ENCODE results near the gene CEP290. TPM values are rescaled to one million over a fixed set of nuclear protein-coding genes. Genes with fewer than 3 reads are reported as not detected.
A peak's percentile ranks its signal among the peaks of the same experiment; 100 is the strongest.

CEP290 gene
- total and polyA plus RNA-seq, 7 experiments from 2014 or later: 4.4 to 29.5 (median 15.1) TPM

DNA sequence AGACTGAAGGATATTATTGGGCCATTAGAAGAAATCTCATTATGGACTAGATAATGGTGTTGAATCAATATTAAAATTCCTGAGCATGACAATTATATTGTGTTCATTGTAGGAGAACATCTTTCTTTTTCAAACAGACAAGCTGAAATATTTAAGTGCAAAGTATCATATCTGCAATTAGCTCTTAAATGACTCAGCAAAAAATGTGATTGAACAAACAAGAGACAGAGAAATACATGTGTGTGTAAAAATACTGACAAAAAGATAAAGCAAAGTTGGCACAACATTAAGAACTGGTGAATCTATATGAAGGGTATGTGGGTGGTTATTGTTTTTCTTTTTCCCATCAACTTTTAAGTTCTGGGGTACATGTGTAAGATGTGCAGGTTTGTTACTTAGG, 9.5 kb downstream of the CEP290 start:
- ATAC-seq (no peak), DNase-seq (no peak)
- Mint-ChIP-seq H3K36me3 (peaks cover 11 to 40% (median 25%) of the 10 kb centered on the region in 5 donors), H3K27ac (peak overlapping the region in 1 of 9 donors; percentile 9), H3K4me3 (no peak overlapping the region), H3K27me3 (no peaks in the 10 kb centered on the region), H3K4me1 (peaks cover 0 to 9% (median 3%) of the 10 kb centered on the region in 7 donors), H3K9me3 (no peaks in the 10 kb centered on the region)
- no peak overlapping the region for H3K27ac ChIP-seq (ENCODE audit: low read depth, low read length)
- intact Hi-C loops (cut with micrococcal nuclease): loop anchor here in 1 of 2 donors (1.0 kb wide), 1 partner anchor 9 kb away; no protein-coding TSS in a partner anchor
- H3K36me3 ChIP-seq (ENCODE audit: control insufficient read depth in 2 of 3, insufficient read depth in 3 of 3, low read length in 3 of 3): peaks cover 0 to 4% (median 0%) of the 10 kb centered on the region in 3 experiments
- ChIA-PET CTCF (interaction anchor here (0.6 kb wide), 1 partner anchor 1909 kb away, joined by 7 read pairs; no protein-coding TSS in a partner anchor), POLR2A (no interaction called here)
- no peaks in the 10 kb centered on the region for H3K9me3 ChIP-seq (ENCODE audit: control insufficient read depth in 2 of 3, low read length in 3 of 3)
- no peak overlapping the region for H3K4me3 ChIP-seq (ENCODE audit: low read length)
- H3K4me1 ChIP-seq (ENCODE audit: control insufficient read depth in 2 of 2, insufficient read depth in 2 of 2, low read length in 2 of 2): no peaks in the 10 kb centered on the region
- no peaks in the 10 kb centered on the region for H3K27me3 ChIP-seq (ENCODE audit: control insufficient read depth in 2 of 2, insufficient read depth in 2 of 2, low read length in 2 of 2)

DNA sequence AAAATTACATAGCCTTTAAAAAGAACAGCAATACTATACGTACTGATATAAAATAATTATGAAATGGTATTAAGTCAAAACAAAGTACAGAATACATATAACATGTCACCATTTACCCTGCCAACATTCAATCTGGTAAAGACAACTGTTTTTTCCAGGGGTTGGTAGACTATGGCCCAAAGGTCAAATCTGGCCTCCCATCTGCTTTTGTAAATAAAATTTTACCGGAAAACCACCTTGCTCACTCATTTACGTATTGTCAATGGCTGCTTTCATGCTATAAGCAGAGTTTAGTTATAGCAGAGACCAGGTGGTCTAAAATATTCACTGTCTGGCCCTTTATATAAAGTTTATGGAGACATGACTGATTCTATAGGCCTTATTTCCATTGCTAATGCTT, 14.0 kb downstream of the CEP290 start:
- H3K36me3 Mint-ChIP-seq: peaks cover 0 to 29% (median 13%) of the 10 kb centered on the region in 5 donors
- H3K27me3 Mint-ChIP-seq: no peaks in the 10 kb centered on the region
- no peaks in the 10 kb centered on the region for H3K9me3 ChIP-seq (ENCODE audit: control insufficient read depth in 2 of 3, low read length in 3 of 3)
- no peaks in the 10 kb centered on the region for H3K9me3 Mint-ChIP-seq
- H3K27ac ChIP-seq (ENCODE audit: low read depth, low read length): no peak overlapping the region
- DNase-seq (no peak), ATAC-seq (no peak)
- H3K36me3 ChIP-seq (ENCODE audit: control insufficient read depth in 2 of 3, insufficient read depth in 3 of 3, low read length in 3 of 3): peaks cover 0 to 5% (median 0%) of the 10 kb centered on the region in 3 experiments
- H3K4me1 ChIP-seq (ENCODE audit: control insufficient read depth in 2 of 2, insufficient read depth in 2 of 2, low read length in 2 of 2): no peaks in the 10 kb centered on the region
- no peak overlapping the region for H3K27ac Mint-ChIP-seq
- H3K4me1 Mint-ChIP-seq: peaks cover 0 to 5% (median 0%) of the 10 kb centered on the region in 7 donors
- no peaks in the 10 kb centered on the region for H3K27me3 ChIP-seq (ENCODE audit: control insufficient read depth in 2 of 2, insufficient read depth in 2 of 2, low read length in 2 of 2)
- no peak overlapping the region for H3K4me3 ChIP-seq (ENCODE audit: low read length)
- H3K4me3 Mint-ChIP-seq: no peak overlapping the region
- intact Hi-C loops (cut with micrococcal nuclease): no loop called here
- ChIA-PET CTCF (no interaction called here), POLR2A (no interaction called here)

GRCh38 chr12:88127099-88127498, 14.8 kb downstream of the CEP290 start:
- Mint-ChIP-seq H3K9me3 (no peaks in the 10 kb centered on the region), H3K4me1 (peaks cover 0 to 4% (median 0%) of the 10 kb centered on the region in 7 donors), H3K27me3 (no peaks in the 10 kb centered on the region), H3K36me3 (peaks cover 0 to 21% (median 6%) of the 10 kb centered on the region in 5 donors), H3K4me3 (no peak overlapping the region), H3K27ac (no peak overlapping the region)
- no peaks in the 10 kb centered on the region for H3K27me3 ChIP-seq (ENCODE audit: control insufficient read depth in 2 of 2, insufficient read depth in 2 of 2, low read length in 2 of 2)
- no peak for ATAC-seq
- ChIA-PET POLR2A (no interaction called here), CTCF (no interaction called here)
- intact Hi-C loops (cut with micrococcal nuclease): no loop called here
- H3K27ac ChIP-seq (ENCODE audit: low read depth, low read length): no peak overlapping the region
- H3K36me3 ChIP-seq (ENCODE audit: control insufficient read depth in 2 of 3, insufficient read depth in 3 of 3, low read length in 3 of 3): peaks cover 0 to 5% (median 0%) of the 10 kb centered on the region in 3 experiments
- H3K4me1 ChIP-seq (ENCODE audit: control insufficient read depth in 2 of 2, insufficient read depth in 2 of 2, low read length in 2 of 2): no peaks in the 10 kb centered on the region
- no peak overlapping the region for H3K4me3 ChIP-seq (ENCODE audit: low read length)
- no peak for DNase-seq
- no peaks in the 10 kb centered on the region for H3K9me3 ChIP-seq (ENCODE audit: control insufficient read depth in 2 of 3, low read length in 3 of 3)

DNA sequence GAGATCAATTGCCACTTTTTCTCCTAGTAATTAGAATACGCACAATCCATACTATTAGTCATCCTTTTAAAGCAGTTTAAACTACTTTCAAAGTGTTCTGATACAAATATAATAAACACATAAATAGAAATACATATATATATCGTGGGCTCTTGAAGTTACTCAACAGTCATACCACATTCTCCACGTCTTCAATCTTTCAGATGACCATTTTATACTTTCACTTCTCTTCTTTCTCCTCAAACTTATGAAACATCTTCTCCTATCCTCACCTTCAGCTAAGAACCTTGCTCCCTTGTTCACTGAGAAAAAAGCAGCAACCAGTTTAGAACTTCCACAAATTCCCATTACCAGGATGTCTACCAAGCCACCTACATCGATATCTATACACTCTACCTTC, 19.2 kb downstream of the CEP290 start:
- Histone ChIP-seq H3K27ac (ENCODE audit: low read depth, low read length) (no peak overlapping the region), H3K36me3 (ENCODE audit: control insufficient read depth in 2 of 3, insufficient read depth in 3 of 3, low read length in 3 of 3) (peaks cover 0 to 5% (median 0%) of the 10 kb centered on the region in 3 experiments), H3K4me1 (ENCODE audit: control insufficient read depth in 2 of 2, insufficient read depth in 2 of 2, low read length in 2 of 2) (no peaks in the 10 kb centered on the region), H3K4me3 (ENCODE audit: low read length) (no peak overlapping the region), H3K27me3 (ENCODE audit: control insufficient read depth in 2 of 2, insufficient read depth in 2 of 2, low read length in 2 of 2) (no peaks in the 10 kb centered on the region), H3K9me3 (ENCODE audit: control insufficient read depth in 2 of 3, low read length in 3 of 3) (no peaks in the 10 kb centered on the region)
- Mint-ChIP-seq H3K4me1 (no peaks in the 10 kb centered on the region), H3K4me3 (no peak overlapping the region), H3K27me3 (no peaks in the 10 kb centered on the region), H3K36me3 (peaks cover 3 to 14% (median 4%) of the 10 kb centered on the region in 5 donors), H3K9me3 (no peaks in the 10 kb centered on the region), H3K27ac (no peak overlapping the region)
- no peak for ATAC-seq
- no peak for DNase-seq
- intact Hi-C loops (cut with micrococcal nuclease): no loop called here
- CTCF ChIA-PET: no interaction called here
- POLR2A ChIA-PET: no interaction called here

DNA sequence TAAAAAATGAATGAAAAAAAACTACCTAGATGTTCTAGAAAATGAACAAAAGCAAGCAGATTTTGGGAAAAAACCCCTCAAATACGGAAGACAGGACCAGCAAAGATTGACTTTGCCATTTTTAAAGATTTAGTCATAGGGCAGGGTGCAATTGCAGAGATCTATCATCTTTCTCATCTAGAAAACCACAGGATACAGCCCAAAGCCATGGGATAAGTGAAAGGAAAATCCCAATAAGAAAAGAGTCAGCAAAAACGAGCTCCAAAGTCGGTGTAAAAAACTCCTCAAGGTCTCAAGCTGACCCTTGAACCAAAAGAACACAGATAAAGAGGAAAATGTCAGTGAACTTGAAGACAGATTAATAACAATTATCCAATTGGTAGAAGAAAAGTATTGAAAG, 28.0 kb downstream of the CEP290 start:
- Mint-ChIP-seq H3K4me3 (no peak overlapping the region), H3K36me3 (peaks cover 3 to 54% (median 25%) of the 10 kb centered on the region in 5 donors), H3K9me3 (no peaks in the 10 kb centered on the region), H3K27me3 (no peaks in the 10 kb centered on the region), H3K4me1 (peaks cover 0 to 4% (median 0%) of the 10 kb centered on the region in 7 donors), H3K27ac (peak overlapping the region in 2 of 9 donors; percentile 5 to 22)
- CTCF ChIA-PET: no interaction called here
- Histone ChIP-seq H3K9me3 (ENCODE audit: control insufficient read depth in 2 of 3, low read length in 3 of 3) (no peaks in the 10 kb centered on the region), H3K27ac (ENCODE audit: low read depth, low read length) (no peak overlapping the region), H3K4me3 (ENCODE audit: low read length) (no peak overlapping the region), H3K36me3 (ENCODE audit: control insufficient read depth in 2 of 3, insufficient read depth in 3 of 3, low read length in 3 of 3) (peaks cover 7 to 32% (median 9%) of the 10 kb centered on the region in 3 experiments), H3K27me3 (ENCODE audit: control insufficient read depth in 2 of 2, insufficient read depth in 2 of 2, low read length in 2 of 2) (no peaks in the 10 kb centered on the region), H3K4me1 (ENCODE audit: control insufficient read depth in 2 of 2, insufficient read depth in 2 of 2, low read length in 2 of 2) (no peaks in the 10 kb centered on the region)
- POLR2A ChIA-PET: no interaction called here
- ATAC-seq (no peak), DNase-seq (no peak)
- intact Hi-C loops (cut with micrococcal nuclease): loop anchor here (2.0 to 10.0 kb wide), 3 partner anchors 29 to 1411 kb away; partner anchors contain the start of genes CEP290 (in 1 of the 2), GALNT4 (in 1 of the 2), POC1B (in 1 of the 2) and TMTC3 (in 1 of the 2)

DNA sequence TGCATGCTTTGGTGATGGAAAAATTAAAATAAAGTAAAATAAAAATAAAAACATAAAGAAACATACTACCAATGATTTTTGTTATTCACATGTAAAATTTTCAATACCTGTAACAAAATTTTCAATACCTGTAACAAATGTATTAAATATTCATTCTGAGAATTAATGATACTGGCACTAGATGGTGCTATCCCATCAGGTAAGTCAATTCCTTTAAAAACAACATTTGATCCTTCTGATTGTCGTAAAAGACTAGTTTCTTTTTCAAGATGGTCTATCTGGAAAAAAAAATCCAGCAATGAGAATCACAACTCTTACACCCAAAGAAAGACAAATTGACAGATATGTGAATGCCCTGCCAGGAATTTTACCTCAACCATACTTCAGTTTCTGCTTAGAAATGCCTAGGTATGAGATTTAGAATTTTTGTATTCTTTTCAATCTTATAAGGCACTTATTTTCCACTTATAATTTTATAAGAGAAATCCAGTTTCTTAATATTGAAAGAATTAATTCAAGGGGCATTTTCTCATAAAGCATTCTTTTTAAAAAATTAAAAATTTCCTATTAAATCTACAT, 30.7 kb downstream of the CEP290 start:
- Histone ChIP-seq H3K27ac (ENCODE audit: low read depth, low read length) (no peak overlapping the region), H3K9me3 (ENCODE audit: control insufficient read depth in 2 of 3, low read length in 3 of 3) (no peaks in the 10 kb centered on the region), H3K4me3 (ENCODE audit: low read length) (no peak overlapping the region), H3K36me3 (ENCODE audit: control insufficient read depth in 2 of 3, insufficient read depth in 3 of 3, low read length in 3 of 3) (peaks cover 7 to 21% (median 9%) of the 10 kb centered on the region in 3 experiments), H3K4me1 (ENCODE audit: control insufficient read depth in 2 of 2, insufficient read depth in 2 of 2, low read length in 2 of 2) (no peaks in the 10 kb centered on the region), H3K27me3 (ENCODE audit: control insufficient read depth in 2 of 2, insufficient read depth in 2 of 2, low read length in 2 of 2) (no peaks in the 10 kb centered on the region)
- peaks cover 3 to 46% (median 19%) of the 10 kb centered on the region in 5 donors for H3K36me3 Mint-ChIP-seq
- H3K4me3 Mint-ChIP-seq: peak overlapping the region in 3 of 10 donors; percentile 30 to 46 (median 45)
- no peaks in the 10 kb centered on the region for H3K9me3 Mint-ChIP-seq
- H3K27me3 Mint-ChIP-seq: no peaks in the 10 kb centered on the region
- H3K4me1 Mint-ChIP-seq: peaks cover 0 to 4% (median 0%) of the 10 kb centered on the region in 7 donors
- peak in 4 of 9 donors; percentile 6 to 22 (median 17) for DNase-seq
- H3K27ac Mint-ChIP-seq: peak overlapping the region in 1 of 9 donors; percentile 52
- intact Hi-C loops (cut with micrococcal nuclease): loop anchor here (1.0 to 10.0 kb wide), 6 partner anchors 282 to 1418 kb away; partner anchors contain the start of genes GALNT4 (in 1 of the 2) and POC1B (in 1 of the 2)
- CTCF ChIA-PET: no interaction called here
- ATAC-seq: no peak
- POLR2A ChIA-PET: no interaction called here

GRCh38 chr12:88108021-88108420, 33.9 kb downstream of the CEP290 start:
- Mint-ChIP-seq H3K27ac (no peak overlapping the region), H3K9me3 (no peaks in the 10 kb centered on the region), H3K27me3 (no peaks in the 10 kb centered on the region), H3K4me1 (peaks cover 0 to 4% (median 0%) of the 10 kb centered on the region in 7 donors), H3K4me3 (no peak overlapping the region), H3K36me3 (peaks cover 3 to 50% (median 16%) of the 10 kb centered on the region in 5 donors)
- ChIA-PET CTCF (no interaction called here), POLR2A (interaction anchor here (0.6 kb wide), 1 partner anchor 265 kb away, joined by 4 read pairs; no protein-coding TSS in a partner anchor)
- Histone ChIP-seq H3K36me3 (ENCODE audit: control insufficient read depth in 2 of 3, insufficient read depth in 3 of 3, low read length in 3 of 3) (peaks cover 3 to 9% (median 9%) of the 10 kb centered on the region in 3 experiments), H3K9me3 (ENCODE audit: control insufficient read depth in 2 of 3, low read length in 3 of 3) (no peaks in the 10 kb centered on the region), H3K4me1 (ENCODE audit: control insufficient read depth in 2 of 2, insufficient read depth in 2 of 2, low read length in 2 of 2) (no peaks in the 10 kb centered on the region), H3K27me3 (ENCODE audit: control insufficient read depth in 2 of 2, insufficient read depth in 2 of 2, low read length in 2 of 2) (no peaks in the 10 kb centered on the region), H3K4me3 (ENCODE audit: low read length) (no peak overlapping the region), H3K27ac (ENCODE audit: low read depth, low read length) (no peak overlapping the region)
- DNase-seq (no peak), ATAC-seq (no peak)
- intact Hi-C loops (cut with micrococcal nuclease): no loop called here

Measured in naive thymus-derived CD4-positive, alpha-beta T cell (primary cell).